AML-193 (cell line): ENCODE results near the gene RHBDF2.

Experiments used
- DNase-seq, 2 experiments: peaks; one replicate each; lab custom pipeline; 2025; lab: John Stamatoyannopoulos, UW

RHBDF2 gene

DNA sequence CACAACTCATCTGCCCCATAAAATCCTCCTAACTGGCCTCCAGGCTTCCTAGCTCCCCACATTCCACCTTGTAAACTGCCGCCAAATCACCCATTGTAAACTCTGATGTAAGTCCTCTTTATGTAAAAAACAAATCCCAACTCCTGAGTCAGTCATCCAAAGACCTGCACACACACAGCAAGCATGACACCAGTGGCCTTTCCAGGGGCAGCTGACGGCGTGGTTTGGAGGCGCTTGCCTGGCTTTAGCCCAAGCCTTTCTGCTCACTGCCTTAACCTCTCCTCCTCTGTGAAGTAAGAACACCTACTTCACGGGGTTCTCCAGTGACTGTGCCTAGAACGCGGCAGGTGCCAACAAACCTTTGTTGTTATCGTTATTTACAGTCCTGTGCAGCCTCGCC is 62.3 kb downstream of the RHBDF2 start:
- DNase-seq: no peak

DNA sequence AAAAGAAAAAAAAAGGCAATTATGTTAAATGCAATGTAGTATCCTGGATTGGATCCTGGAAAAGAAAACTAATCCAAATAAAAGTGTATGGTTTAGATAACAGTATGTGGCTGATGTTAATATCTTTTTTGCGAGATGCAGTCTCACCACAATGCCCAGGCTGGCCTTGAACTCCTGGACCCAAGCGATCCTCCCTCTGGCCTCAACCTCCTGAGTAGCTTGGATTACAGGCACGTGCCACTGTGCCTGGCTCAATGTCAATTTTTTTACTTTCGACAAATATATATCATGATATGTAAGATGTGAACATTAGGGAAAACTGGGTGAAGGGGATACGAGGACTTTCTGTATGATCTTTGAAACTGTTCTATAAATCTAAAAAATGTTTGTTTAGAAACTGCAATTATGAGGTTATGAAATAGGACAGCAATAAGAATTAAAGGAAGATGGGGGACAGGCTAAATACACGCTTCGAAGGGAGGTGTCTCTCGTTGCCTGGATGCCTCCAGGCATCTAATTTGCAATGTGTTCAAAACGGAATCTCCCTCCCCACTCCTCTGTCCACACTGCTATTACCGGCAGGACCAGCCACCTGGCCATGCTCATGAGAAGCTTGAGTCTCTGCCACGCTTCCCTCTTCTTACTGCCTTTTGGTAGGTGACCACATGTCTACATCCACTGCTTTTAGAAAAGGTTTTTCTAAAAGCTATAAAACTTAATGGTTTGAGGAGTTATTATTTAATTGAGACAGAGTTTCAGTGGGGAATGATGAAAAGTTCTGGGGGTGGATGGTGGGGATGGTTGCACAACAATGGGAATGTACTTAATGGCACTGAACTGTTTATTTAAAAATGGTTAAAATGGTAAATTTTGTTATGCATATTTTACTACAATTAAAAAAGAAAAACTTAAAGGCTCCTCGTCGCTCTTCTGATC is 63.5 kb downstream of the RHBDF2 start:
- no peak for DNase-seq

DNA sequence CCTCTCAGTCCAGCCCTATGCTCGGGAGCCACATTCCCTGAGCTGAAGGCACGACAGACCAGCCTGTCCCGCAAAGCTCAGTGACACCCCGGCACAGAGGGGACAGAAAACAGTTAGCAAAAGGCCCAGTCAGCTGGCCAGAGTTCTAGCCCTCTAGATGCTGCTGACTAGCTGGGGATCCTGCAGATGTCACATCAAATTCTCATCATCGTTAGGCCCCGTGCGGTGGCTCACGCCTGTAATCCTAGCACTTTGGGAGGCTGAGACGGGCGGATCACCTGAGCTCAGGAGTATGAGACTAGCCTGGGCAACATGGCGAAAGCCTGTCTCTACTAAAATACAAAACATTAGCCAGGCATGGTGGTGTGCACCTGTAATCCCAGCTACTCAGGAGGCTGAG is 65.5 kb downstream of the RHBDF2 start:
- DNase-seq: no peak

DNA sequence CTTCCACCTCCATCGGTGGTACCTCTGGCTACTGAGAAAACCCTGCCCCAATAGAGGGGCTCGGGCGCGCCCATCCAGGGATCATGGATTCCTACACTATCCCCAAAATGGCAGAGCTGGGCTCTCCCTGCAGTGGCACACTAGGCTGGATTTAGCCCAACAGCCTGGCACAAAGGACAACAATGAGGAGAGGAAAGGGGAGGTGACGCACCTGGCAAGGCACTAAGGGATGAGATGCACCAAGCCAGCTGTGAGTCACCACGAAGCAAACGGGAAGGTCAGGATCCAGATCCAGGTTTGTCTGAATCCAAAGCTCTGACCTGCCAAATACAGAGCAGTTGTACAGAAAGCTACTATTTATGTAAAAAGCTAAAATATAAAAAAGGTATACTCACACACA is 66.4 kb downstream of the RHBDF2 start:
- DNase-seq: no peak

DNA sequence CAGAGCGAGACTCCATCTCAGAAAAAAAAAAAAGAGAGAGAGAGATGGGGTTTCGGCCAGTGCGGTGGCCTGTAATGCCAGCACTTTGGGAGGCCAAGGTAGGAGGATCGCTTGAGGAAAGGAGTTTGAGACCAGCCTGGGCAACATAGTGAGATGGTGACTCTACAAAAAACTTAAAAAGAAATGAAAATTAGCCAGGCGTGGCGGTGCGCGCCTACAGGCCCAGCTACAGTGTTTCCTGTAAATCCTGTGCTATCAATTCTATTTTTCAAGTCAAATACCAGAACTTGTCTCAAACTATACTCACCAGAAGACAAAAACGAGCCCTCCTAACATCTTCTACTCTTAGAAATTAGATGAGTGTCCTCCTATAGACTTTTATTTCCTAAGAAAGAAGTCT is 67.5 kb downstream of the RHBDF2 start:
- no peak for DNase-seq

DNA sequence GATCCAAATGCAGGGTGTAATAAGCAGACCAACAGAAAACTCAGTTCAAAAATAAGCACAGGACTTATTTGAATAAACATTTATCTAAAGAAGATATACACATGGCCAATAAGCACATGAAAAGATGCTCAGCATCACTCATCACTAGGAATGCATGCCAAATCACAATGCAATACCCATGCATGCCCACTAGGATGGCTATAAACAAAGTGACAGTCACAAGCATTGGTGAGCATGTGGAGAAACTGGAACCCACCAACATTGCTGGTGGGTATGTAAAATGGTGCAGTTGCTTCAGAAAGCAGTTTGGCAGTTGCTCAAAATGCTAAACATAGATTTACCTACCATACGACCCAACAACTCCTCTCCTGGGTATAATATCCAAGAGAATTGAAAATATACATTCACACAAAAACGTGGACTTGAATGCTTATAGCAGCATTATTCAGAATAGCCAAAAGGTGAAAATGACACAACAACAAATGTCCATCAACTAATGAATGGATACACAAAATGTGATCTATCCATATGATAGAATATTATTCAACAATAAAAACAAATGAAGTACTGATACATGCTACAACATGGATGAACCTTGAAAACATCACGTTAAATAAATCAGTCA is 68.4 kb downstream of the RHBDF2 start:
- DNase-seq: peak; percentile 28 to 43

DNA sequence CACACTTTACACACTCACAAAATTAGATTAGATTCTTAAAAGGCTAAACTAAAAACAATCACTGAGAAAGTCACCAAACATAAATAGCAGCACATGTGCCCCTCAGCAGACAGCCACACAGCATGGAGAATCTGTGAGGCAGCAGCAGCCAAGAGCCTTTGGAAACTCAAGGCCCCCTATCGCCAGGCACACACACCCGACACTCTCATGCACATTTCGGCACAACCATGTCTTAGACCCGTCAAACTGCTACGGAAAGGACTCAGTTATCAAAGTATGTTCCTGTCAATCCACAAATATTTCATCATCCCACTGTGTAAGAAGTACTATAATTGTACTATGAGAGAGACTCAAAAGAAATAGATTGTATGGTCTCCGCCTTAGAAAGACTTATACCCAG is 69.2 kb downstream of the RHBDF2 start:
- DNase-seq: no peak

DNA sequence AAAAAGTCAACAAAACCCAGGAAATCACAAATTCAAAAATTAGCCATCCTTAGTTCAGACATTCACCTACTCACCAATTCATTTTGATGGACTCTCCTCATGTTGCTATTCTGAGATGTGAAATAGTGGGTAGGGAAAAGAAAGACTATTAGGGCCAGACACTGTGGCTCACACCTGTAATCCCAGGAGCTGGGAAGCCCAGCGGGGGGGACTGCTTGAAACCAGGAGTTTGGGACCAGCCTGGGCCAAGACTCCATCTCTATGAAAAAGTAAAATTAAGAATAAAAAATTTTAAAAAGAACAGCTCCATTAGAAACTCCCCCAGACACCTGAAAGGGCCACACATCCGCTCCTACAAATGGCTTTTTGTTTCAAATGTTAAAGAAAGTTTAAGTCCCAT is 69.7 kb downstream of the RHBDF2 start:
- no peak for DNase-seq

DNA sequence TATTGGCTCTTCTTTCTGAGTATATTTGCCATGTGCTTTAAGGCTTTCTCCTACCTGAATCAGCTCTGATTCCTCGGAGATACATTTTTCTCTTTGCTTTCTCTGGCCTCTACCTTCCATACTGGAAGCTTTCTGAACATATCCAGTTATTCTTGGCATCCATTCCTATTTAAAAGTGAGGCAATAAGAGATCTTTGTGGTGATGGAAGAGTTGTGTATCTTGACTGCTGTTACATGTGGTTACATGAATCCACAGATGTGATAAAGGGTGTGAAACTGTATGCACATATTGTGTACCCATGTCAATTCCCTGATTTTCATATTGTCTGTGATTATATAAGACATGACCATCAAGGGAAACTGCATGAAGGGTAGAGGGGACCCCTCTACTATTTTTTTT is 72.7 kb downstream of the RHBDF2 start:
- DNase-seq: no peak

DNA sequence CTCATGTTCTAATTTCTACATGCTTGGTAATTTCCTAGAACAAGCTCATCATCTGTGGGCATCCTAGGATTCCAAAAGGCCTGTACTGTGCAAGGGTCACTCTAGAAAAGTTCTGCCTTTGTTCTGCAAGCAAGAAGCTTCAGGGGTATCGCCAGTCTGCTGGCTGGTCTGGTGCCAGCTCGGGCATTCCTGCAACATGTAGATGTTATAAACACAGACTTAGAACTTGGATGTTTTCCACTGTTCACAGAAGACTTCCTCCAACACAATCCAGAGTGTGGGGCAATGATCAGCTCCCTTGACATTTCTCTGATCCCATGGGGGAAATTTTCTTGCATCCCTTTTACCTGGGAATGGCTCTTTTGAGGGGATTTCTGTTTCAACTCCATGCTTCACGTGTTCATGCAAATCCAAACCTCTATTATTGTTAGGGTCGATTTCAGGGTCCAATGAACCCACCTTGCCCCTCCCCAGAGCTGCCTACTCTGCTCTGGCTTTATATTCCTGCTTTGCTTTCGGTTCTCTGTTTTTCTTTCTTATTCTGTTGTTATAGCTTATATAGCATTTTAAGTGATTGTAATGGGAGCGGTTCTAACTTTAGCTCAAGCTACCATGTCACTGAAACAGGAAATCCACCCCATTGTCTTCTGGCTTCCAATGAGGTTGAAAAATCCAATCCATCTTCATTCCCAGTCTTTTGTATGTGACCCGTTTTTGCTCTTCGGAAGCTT is 73.6 kb downstream of the RHBDF2 start:
- DNase-seq: no peak

DNA sequence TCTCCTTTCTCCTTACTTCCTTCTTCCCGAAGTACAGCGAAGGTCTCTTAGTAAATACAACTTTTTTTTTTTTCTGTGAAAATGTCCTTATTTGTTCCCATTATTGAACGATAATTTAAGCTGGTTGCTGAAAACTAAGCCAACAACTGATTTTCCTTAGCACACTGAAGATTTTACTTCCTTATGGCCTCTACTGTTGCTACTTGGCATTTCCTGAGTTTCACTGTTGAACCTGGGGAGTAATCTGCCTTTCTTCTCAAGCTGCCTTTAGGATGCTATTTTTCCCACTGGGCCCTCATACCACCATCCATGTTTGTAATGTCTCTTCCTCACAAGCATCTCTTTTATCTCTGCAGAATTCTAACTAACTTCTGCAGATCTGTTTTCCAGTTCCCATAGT is 74.4 kb downstream of the RHBDF2 start:
- no peak for DNase-seq

DNA sequence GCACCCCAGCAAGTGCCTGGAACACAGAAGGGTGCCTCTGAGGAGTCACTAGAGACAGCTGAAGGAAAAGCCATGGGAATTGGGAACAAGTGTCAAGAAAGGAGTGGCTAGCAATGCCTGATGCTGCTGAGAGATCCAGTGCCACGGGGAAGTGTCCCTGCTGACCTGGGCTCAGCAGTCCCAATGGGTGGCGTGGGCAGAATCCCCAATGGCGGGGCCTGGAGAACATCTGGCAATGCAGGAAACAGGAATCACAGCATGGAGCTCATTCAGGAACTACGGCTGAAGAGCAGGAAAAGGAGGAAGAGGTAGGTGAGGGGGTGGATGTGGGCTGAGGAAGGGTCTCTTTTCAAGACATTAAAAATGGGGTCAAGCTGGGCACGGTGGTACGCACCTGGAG is 78.4 kb downstream of the RHBDF2 start:
- no peak for DNase-seq

DNA sequence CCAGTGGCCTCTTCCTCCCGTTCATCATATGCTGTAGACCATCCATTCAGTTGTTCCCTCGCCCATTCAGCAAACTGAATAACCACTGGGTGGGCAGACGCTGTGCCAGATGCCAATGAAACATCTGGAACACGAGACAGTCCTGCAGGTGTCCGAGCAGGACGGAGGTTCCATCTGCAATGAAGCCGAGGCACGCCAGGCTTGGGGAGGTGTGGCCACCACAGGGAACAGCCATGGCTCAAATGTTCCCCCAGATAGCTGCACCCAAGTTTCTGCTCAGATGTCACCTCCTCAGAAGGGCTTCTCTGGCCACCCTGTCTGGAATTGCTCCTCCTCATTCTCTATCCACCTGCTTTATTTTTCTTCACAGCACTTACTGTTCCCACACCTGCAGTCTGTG is 78.8 kb downstream of the RHBDF2 start:
- no peak for DNase-seq

DNA sequence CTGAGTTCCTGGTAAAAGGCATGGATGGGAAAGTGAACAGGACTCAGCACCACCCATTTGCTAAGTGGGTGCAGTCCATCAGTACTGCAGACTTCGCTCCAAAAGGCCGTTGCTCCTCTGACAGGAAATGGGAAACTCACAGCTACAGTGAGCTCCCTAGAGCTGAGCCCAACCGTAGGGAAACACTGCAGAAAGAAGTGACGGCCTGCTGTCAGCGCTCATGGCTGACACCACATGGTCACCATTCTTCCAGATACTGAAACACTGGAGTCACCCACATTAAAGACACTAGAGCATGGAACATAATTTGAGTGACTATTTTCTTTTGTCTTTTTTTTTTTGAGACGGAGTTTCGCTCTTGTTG is 80.2 kb downstream of the RHBDF2 start:
- DNase-seq: no peak
